ENCODE measurements around the gene HOXA13. TPM values are rescaled to one million over a fixed set of nuclear protein-coding genes. Genes with fewer than 3 reads are reported as not detected.

Gene HOXA13
- total RNA-seq, 2 experiments from 2014 or later: 0.32 to 0.54 TPM

DNA sequence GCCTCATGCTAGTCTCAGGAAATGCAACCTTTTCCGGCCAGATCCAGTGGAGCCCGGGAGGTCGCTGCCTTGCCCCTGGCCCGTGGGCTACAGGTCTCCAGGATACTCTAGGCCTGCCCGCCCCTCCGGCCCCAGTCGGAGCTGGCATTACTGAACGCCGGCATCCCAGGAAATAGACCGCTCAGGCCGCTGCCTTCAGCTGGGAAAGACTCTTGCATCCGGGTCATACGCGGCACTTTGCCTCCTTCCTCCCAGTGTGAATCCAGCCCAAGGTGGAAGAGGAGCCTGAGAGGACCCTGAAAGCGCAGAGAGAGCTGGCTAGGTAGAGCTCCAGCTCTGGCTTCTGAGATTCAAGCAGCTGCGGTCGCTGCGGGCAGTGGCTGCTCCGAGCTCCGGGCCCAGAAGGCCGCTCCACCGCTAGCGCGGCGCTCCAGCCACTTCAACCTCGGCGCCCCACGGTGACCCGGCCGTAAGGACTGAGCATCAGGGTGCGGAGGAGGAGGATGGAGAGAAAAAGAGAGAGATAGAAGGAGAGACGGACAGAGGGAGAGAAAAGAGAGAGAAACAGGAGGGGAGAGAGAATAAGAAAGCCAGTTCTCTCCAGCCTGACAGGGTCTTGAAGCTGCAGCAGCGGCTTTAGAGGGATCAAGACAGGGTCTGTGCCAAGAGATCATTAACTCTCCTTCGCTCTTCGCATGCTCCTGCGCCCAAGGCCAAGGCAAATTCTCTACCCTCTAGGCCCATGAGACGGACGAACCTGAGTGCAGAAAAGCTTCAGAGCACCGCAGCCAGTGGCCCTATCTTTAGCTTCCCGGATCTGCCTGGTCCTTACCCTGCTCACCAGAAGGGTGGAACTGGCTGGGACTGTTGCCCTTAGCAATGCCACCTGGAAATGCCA, 24.0 kb downstream of the HOXA13 start:
- Histone ChIP-seq H3K9me3 (ENCODE audit: low read length) (no peaks in the 10 kb centered on the region), H3K9me2 (ENCODE audit: insufficient read depth, low read length) (no peaks in the 10 kb centered on the region), H3K36me3 (ENCODE audit: insufficient read depth, low read length) (no peaks in the 10 kb centered on the region), H2AFZ (ENCODE audit: low read length) (no peak overlapping the region), H3K4me3 (ENCODE audit: low read depth, low read length, poor library complexity, severe bottlenecking) (no peak overlapping the region), H3K27ac (ENCODE audit: low read depth, low read length, poor library complexity, severe bottlenecking) (no peak overlapping the region), H3K4me1 (ENCODE audit: insufficient read depth, low read length, poor library complexity, severe bottlenecking) (no peaks in the 10 kb centered on the region), H3K4me2 (ENCODE audit: low read length) (no peak overlapping the region), H4K20me1 (ENCODE audit: insufficient read depth, low read length) (no peaks in the 10 kb centered on the region), H3K79me2 (ENCODE audit: insufficient read depth, low read depth, low read length) (no peaks in the 10 kb centered on the region)
- ChIA-PET POLR2A (no interaction called here), CTCF (ENCODE audit: unreplicated experiment) (no interaction called here)
- intact Hi-C loops (cut with micrococcal nuclease; ENCODE audit: unreplicated experiment): no loop called here
- DNase-seq (ENCODE audit: low spot score): no peak
- TF ChIP-seq, protein P1, sequence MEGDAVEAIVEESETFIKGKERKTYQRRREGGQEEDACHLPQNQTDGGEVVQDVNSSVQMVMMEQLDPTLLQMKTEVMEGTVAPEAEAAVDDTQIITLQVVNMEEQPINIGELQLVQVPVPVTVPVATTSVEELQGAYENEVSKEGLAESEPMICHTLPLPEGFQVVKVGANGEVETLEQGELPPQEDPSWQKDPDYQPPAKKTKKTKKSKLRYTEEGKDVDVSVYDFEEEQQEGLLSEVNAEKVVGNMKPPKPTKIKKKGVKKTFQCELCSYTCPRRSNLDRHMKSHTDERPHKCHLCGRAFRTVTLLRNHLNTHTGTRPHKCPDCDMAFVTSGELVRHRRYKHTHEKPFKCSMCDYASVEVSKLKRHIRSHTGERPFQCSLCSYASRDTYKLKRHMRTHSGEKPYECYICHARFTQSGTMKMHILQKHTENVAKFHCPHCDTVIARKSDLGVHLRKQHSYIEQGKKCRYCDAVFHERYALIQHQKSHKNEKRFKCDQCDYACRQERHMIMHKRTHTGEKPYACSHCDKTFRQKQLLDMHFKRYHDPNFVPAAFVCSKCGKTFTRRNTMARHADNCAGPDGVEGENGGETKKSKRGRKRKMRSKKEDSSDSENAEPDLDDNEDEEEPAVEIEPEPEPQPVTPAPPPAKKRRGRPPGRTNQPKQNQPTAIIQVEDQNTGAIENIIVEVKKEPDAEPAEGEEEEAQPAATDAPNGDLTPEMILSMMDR (conservative IDR thresholded peaks at IDR 0.05; ENCODE audit: low read length): no peak
- no peak for TF ChIP-seq EZH2phosphoT487 (IDR thresholded peaks at IDR 0.05; ENCODE audit: borderline replicate concordance, low read depth, low read length)
- no TSS peak for BruUV-seq (replicated peaks)

DNA sequence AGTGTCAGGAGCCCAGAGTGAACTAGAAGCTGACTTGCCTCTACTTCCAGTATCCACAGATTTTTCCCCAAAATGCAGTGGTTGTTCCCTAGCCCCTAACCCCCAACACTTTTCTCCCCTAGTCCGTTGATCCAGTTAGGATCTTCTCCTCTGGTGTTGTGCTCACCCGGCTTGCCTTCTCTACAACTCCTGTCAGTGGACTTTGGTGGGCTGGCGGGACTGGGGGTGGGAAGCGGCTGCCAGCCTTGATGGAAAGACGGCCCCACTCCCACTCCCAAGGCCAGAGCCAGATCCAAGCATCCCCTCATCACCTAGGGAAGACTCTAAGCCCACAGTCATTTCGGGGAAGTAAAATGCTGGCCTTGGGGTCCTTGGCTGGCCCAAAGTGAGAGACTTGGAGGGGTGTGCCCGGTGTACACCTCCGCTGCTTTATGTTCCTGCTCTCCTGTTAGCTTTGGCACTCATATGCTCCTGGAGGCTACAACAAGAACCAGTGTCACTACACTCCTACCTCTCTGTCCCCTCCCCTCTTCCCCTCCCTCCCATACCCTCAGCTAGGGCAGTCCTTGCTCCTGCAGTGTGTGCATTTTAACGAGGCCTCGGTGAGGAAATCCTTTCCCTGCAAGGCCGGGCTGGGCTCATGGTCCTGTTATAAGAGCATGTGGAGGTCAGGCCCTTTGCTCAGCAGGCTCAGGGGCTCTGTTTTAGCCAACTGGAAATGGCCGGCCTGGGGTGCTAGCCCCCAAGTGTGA, 24.8 kb downstream of the HOXA13 start:
- H3K4me3 ChIP-seq (ENCODE audit: low read depth, low read length, poor library complexity, severe bottlenecking): no peak overlapping the region
- intact Hi-C loops (cut with micrococcal nuclease; ENCODE audit: unreplicated experiment): no loop called here
- no peaks in the 10 kb centered on the region for H3K9me3 ChIP-seq (ENCODE audit: low read length)
- no peak for TF ChIP-seq EZH2phosphoT487 (IDR thresholded peaks at IDR 0.05; ENCODE audit: borderline replicate concordance, low read depth, low read length)
- TF ChIP-seq, protein P1 (conservative IDR thresholded peaks at IDR 0.05; ENCODE audit: low read length): no peak
- no peaks in the 10 kb centered on the region for H3K79me2 ChIP-seq (ENCODE audit: insufficient read depth, low read depth, low read length)
- no peaks in the 10 kb centered on the region for H3K36me3 ChIP-seq (ENCODE audit: insufficient read depth, low read length)
- ChIA-PET CTCF (ENCODE audit: unreplicated experiment) (no interaction called here), POLR2A (no interaction called here)
- BruUV-seq (replicated peaks): no TSS peak
- no peak for DNase-seq (ENCODE audit: low spot score)
- no peak overlapping the region for H2AFZ ChIP-seq (ENCODE audit: low read length)
- no peaks in the 10 kb centered on the region for H3K9me2 ChIP-seq (ENCODE audit: insufficient read depth, low read length)
- no peaks in the 10 kb centered on the region for H3K4me1 ChIP-seq (ENCODE audit: insufficient read depth, low read length, poor library complexity, severe bottlenecking)
- no peaks in the 10 kb centered on the region for H4K20me1 ChIP-seq (ENCODE audit: insufficient read depth, low read length)
- no peak overlapping the region for H3K27ac ChIP-seq (ENCODE audit: low read depth, low read length, poor library complexity, severe bottlenecking)
- H3K4me2 ChIP-seq (ENCODE audit: low read length): no peak overlapping the region

Data from OCI-LY7 (cell line).